HG03521 (cell line): ENCODE data around the gene AKR1D1.
A peak's percentile ranks its signal among the peaks of the same experiment; 100 is the strongest.
"Not testable (repeated sequence)": the region's sequence is repeated elsewhere in the genome, so short reads cannot be mapped to it uniquely, and the experiment has no call there.

Experiments
- ATAC-seq: cut with Tn5 transposase; IDR thresholded peaks from one replicate; pipeline ENCODE4 v1.9.1; 2021; ENCODE audit warnings: mild to moderate bottlenecking, moderate library complexity; ENCODE audit not compliant: unreplicated experiment

Gene AKR1D1

DNA sequence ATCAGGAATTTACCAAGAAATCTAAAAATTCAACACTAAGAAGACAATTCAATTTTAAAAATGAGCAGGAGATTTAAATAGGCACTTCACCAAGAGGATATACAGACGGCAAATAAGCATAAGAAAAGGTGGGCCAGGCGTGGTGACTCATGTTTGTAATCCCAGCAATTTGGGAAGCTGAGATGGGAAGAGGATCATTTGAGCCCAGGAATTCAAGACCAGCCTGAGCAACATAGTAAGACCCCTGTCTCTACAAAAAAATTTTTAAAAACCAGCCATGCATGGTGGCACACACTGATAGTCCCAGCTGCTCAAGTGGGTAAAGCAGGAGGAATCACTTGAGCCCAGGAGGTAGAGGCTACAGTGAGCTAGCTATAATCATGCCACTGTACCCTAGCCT lies 3.5 kb upstream of the AKR1D1 start:
- no peak for ATAC-seq

- no peak for ATAC-seq
These were observed 2.1 kb upstream of the AKR1D1 start for GRCh38 chr7:138074121-138074520.

DNA sequence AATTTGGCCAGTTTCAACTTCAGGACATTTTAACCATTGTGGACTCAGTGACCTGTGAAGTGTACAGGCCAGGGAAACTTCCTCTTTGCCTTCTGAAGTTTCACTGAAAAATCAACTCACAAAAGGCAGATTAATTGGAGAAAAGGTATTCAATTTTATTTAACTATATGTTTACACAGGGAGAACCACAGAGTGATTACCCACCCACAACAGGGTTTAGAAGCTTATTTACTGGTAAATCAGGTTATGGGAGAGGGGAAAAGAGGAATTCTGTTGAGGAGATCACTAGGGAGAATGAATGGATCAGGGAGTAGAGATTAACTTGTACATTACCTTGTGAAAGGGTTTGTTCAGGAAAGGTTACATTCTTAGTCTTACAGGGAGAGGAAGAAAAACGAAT lies 1.7 kb upstream of the AKR1D1 start:
- ATAC-seq = no peak

- ATAC-seq = no peak
These were observed 909 bp upstream of the AKR1D1 start for GRCh38 chr7:138075350-138075749.

GRCh38 chr7:138075786-138076185 lies 473 bp upstream of the AKR1D1 start:
- ATAC-seq = not testable (repeated sequence)

DNA sequence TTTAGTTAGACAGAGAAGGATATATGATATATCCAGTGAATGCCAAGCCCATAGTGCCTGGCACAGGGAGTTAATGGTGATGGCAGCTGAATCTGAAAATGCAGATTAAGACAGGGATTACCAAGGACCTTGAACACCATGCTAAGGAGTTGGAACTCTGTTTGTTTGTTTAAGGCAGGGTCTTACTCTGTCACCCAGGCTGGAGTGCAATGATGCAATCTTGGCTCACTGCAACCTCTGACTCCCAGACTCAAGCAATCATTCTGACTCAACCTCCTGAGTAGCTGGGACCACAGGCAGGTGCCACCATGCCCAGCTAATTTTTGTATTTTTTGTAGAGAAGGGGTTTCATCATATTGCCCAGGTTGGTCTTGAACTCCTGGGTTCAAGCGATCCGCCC lies 1.6 kb downstream of the AKR1D1 start:
- no peak for ATAC-seq

DNA sequence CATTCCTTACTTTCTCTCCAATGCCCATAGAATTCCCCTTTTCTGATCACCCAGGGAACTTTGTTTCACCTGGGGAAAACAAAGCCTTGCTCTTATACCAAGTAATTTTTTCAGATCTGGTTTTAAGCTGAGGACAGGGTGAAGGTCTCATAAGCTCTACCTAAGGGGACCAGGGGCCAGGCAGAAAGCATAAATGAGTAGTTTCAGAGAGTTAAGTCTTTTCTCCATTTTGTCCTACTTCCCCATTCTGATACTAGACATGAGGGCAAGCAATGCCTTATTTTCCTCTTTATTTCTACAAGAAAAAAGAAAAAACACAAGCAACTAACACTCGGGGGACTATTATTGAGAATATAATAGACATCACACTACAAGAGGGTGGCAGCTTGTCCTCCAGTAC lies 2.9 kb downstream of the AKR1D1 start:
- ATAC-seq = no peak

DNA sequence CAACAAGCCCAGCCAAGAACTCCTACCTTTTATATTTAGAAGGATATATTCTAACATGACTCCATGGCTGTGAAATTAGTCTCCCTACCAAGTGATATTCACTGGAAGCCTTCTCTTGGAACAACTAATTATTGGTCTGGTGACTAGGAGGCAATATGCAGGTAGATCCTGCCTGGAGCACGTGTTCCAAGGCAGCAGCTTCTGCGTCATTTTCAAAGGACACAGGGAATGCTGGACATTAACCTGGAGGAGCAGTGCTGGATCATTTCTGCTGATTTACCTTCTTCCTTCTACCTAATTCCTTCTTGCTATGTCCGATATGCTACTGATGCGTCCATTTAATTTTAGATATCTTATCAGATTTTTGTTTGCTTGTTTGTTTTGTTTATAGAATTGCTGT lies 5.6 kb downstream of the AKR1D1 start:
- no peak for ATAC-seq

DNA sequence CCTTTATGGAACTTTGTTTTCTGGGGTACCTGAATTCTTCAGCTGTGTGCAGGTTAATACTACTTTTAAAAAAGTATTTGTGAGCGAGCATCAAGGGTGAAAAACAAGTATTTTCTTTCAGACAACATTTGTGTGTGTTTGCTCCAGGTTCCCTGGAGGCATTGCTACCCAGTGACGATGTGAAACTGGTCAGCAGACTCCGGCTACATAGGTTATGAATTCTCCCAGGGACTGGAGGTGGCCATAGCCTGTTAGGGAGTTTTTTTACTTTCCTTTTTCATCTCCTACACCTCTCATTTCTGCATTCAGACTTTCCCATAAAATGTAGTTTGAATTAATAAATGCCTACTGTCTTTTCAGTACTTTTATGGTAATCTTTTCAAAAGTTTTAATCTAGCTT lies 7.6 kb downstream of the AKR1D1 start:
- ATAC-seq = no peak

GRCh38 chr7:138086563-138087270 lies 10.5 kb downstream of the AKR1D1 start:
- no peak for ATAC-seq

DNA sequence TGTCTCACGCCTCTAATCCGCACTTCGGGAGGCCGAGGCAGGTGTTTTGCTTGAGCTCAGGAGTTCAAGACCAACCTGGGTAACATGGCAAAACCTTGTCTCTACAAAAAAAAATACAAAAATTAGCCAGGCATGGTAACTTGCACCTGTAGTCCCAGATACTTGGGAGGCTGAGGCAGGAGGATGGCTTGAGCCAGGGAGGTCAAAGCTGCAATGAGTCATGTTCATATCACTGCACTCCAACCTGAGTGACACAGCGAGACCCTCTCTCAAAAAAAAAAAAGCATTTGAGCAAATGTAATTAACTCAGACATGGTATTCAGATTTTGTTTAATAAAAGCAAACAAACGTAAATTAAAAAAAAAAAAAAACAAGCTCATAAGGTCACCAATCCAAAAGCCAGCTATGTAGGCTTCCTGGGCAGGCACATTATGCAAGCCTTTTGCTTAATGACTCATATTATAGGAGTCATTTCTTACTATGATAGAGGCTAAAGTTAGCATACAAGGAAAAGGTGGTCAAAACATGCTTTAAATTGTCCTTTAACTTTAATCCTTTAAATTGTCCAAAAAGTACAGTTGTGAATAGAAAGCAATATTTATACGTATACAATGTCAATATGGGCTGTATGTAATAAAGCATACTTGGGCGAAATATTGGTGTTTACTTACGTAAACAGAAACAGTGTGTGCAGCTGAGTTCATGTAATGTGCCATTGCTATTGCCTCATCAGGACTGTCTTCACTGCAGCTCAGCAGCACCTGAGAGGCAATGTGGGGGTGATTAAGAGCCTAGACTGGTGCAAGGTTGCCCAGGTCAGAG lies 13.0 kb downstream of the AKR1D1 start:
- no peak for ATAC-seq

- ATAC-seq = peak; percentile 57
These were observed 14.8 kb downstream of the AKR1D1 start for GRCh38 chr7:138091032-138091431.

DNA sequence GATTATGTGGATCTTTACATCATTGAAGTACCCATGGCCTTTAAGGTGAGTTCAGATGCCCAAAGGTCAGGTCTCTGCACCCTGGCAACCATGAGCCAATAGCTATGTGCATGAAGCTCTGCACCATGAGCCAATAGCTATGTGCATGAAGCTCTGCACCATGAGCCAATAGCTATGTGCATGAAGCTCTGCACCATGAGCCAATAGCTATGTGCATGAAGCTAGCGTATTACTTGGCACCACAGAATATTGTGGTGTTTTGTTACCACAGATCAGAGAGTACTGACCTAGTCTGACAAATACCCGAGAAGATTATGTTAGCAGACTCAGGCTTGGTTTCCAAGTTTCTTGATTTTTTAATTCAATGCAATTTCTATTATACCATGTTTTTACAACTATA lies 15.6 kb downstream of the AKR1D1 start:
- ATAC-seq = not testable (repeated sequence)

DNA sequence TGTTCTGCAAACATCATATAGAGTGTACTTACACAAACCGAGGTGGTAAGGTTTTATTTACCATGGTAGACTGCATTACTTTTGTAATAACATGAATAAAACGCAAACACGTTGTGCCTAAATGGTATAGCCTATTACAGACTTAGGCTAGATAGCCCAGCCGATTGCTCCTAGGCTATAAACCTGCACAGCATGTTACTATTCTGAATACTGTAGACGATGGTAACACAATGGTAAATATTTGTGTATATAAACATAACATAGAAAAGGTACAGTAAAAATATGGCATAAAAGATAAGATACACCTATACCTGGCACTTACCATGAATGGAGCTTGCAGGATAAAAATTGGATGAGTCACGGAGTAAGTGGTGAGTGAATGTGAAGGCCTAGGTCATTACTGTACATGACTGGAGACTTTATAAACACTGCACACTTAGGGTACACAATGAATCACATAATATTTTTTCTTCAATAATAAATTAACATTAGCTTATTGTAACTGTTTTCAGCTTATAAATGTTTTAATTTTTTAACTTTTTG lies 16.3 kb downstream of the AKR1D1 start:
- ATAC-seq = no peak

DNA sequence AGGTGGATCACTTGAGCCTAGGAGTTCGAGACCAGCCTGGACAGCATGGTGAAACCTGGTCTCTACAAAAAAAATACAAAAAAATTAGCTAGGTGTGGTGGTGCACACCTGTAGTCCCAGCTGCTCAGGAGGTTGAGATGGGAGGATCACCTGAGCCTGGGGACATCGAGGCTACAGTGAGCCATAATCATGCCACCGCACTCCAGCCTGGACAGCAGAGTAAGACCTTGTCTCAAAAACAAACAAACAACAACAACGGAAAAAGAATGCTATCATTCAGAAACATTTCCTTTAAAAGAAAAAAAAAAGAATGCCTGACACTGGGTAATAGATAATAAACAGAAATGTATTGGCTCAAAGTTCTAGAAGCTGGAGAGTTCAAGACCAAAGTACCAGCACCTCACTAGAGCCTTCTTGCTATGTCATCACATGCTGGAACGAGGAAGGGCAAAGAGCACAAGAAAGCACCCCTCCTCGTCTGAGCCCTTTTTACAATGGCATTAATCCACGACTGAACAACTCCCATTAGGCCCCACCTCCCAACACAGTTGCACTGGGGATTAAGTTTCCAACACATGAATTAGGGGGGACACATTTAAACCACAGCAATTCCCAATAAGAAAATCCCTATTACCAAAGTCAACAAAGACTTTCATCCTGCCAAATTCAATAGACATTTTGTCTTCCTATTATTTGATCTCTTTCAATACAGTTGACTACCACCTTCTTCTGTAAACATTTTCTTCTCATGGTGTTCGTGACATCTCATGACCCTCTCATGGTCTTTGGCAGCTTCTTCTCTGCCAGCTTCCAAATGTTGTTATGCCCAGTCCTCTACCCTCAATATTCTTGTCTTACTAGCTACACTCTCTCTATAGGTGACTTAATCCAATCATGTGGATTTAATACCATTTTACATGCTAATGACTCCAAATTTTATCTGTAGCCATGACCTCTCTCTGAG lies 20.0 kb downstream of the AKR1D1 start:
- ATAC-seq = no peak

DNA sequence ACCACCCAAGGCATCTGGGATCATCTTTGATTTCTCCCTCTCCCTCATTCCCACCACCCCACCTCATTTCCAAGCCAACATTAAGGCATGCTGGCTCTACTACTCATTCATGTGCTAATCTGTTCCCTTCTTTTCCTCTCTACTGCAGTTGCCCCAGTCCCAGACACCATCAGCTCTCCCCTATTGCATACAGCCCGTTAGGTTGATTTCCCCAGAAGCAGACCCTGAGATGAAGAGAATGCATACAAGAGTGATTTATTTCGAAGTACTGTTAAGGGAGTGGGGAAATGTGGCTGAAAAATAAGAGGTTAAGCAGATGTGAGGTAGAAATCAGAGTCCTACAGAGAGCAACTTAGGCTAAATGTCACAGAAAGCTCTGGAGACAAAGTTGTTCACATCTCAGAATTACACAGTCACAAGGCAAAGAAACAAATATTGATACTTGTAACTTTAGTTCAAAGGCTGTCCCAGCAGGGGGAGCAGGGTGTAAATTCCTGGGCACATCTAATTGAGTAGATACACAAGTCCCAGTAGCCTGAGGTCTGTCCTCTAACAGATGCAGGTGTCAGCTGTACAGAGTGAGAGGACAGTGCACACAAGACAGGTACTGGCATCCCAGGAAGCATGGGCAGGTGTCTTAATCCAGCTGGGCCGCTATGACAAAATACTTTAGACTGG lies 20.9 kb downstream of the AKR1D1 start:
- ATAC-seq = no peak

DNA sequence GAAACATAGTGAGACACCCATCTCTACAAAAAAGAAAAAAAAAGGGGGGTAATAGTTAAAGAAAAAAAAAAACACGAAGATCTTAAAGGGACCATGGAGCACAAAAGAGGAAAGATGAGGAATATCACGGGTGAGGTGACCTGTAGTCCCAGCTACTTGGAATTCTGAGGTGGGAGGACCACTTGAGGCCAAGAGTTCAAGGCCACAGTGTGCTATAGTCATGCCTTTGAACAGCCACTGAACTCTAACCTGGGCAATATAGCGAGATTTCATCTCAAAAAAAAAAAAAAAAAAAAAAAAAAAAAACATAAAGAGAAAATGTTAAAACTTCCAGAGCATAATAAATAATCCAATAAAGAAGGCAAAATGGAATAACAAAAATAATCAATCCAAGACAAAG lies 23.6 kb downstream of the AKR1D1 start:
- no peak for ATAC-seq

DNA sequence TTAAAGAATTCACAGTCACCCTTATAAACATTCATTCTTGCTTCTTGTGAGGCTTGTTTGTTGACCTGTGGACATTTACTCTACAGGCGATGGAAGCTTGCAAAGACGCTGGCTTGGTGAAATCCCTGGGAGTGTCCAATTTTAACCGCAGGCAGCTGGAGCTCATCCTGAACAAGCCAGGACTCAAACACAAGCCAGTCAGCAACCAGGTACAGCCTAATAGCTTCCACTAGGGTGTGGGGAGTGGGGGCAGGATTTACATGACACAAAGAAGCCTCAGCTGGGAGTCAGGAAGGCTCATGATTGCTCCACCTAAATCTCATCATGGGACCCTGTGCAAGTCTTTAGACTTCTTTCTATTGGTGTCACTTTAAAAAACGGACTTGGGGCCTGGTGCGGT lies 29.0 kb downstream of the AKR1D1 start:
- no peak for ATAC-seq

GRCh38 chr7:138115047-138115446 lies 38.8 kb downstream of the AKR1D1 start:
- ATAC-seq = no peak

DNA sequence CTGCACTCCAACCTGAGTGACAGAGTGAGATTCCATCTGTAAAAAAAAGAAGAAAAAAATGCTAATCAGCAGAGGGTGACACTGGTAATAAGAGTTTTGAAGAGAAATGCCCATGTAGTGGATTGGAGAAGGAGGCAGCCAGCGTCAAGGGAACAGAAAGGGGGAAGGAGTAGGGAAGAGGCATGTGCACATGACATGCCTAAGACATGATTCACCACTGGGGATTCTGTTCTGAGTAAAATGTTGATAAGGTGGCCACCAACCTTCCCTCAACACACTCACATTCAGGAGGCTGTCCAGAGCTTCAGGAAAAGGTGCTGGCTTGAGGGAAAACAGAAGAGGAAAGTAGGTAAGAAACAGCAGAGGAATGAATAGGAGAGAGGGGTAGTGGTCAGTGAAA lies 39.9 kb downstream of the AKR1D1 start:
- ATAC-seq = no peak
